ENCODE results near the gene EXOC4. TPM values are rescaled to one million over a fixed set of nuclear protein-coding genes. Genes with fewer than 3 reads are reported as not detected.
"Not testable (repeated sequence)": the region's sequence is repeated elsewhere in the genome, so short reads cannot be mapped to it uniquely, and the experiment has no call there.

Gene EXOC4
- polyA plus RNA-seq, 3 donors = 68.1 to 75.1 (median 70.9) TPM

- DNase-seq (ENCODE audit: extremely low read depth in 1 of 11, low read depth in 9 of 11, low spot score in 4 of 11) = no peak
These were observed 47.2 kb downstream of the EXOC4 start for GRCh38 chr7:133300088-133300487.

DNA sequence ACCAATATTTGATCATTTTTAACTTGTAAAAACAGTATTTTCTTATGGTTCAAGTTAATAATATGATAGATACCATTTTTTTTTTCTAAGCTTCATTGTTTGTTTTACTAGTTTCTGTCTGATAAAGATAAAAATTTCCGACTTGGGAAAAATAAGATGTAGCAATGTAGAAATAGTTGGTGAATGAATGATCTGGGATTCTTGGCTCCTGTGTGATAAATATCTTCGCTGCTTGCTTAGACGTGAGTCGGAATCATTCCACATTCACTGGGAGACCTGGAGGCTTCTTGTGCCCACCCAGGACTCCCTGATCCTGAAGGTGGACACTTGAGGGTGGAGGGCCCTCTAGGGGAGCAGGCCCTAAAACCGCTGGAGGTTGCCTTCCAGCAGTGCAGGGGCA, 47.9 kb downstream of the EXOC4 start:
- no peak for DNase-seq (ENCODE audit: extremely low read depth in 1 of 11, low read depth in 9 of 11, low spot score in 4 of 11)

DNA sequence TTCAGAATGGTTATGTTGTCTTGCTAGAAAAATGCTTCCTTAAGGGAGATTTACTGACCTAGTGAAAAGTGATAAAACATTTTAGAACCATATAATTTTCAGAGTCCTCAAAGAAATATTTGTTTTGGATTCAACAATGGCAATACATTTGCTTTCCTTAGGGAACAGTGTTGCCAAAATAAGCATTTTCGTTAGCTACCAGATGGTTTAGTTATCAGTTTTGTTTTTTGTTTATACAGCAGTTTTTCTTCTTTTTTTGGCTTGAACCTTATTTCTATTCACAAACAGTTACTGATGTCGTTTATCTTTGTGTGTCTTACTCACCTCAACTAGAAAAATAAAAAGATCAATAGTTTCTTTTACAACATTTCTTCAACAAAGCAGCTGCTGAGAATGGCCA, 48.6 kb downstream of the EXOC4 start:
- peak in 6 of 11 donors; percentile 13 to 46 (median 28) for DNase-seq (ENCODE audit: extremely low read depth in 1 of 11, low read depth in 9 of 11, low spot score in 4 of 11)

DNA sequence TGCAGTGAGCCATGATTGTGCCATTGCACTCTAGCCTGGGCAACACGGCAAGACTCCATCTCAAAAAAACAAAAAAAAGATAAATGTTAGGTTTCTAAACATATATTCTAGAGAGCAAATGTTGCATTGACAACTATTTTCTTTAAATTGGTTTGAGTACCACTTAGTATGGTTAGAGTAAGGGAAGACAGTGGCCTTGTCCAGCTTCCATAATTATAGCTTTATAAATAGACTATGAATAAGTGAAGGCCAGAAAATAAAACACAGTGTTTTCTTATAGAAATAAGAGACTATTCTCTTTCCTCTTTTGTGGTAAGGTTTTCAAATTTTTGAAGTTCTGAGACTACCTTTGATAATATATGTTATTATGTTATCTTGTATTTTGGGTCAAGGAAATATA, 50.5 kb downstream of the EXOC4 start:
- DNase-seq (ENCODE audit: extremely low read depth in 1 of 11, low read depth in 9 of 11, low spot score in 4 of 11) = no peak

DNA sequence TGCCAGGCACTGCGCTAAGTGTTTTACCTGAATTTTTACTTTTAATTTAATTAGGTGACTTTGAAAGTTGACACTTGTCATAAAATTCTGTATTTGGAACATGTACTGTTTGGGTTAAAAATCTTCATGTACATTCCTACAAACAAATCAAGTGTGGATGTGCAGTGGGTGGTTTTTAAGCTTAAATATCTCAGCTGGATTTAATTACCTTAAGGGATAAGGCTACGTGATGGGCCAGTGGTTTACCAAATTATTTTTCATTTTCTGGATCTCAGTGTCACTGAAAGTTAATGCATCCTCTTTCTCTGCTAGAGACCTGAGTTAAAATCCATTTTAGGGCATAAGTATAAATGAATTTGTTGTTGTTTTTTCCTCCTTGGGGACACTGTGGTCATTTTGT, 51.1 kb downstream of the EXOC4 start:
- no peak for DNase-seq (ENCODE audit: extremely low read depth in 1 of 11, low read depth in 9 of 11, low spot score in 4 of 11)

DNA sequence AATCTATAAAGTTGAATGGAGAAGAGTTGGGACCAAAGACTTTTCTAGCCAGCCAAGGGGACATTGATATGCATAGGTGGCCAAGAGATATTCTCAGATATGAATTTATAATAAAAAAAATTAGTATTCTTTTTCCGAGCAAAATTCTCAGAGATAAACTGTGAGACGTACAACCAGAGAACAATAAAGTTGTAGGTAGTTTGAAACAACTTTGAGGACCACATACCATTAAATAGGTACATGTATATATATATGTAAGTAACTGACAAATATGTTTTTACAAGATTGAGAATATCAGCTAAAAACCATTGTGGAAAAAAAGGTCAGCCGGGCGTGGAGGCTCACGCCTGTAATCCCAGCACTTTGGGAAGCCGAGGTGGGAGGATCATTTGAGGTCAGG, 56.5 kb downstream of the EXOC4 start:
- DNase-seq (ENCODE audit: extremely low read depth in 1 of 11, low read depth in 9 of 11, low spot score in 4 of 11) = no peak

DNA sequence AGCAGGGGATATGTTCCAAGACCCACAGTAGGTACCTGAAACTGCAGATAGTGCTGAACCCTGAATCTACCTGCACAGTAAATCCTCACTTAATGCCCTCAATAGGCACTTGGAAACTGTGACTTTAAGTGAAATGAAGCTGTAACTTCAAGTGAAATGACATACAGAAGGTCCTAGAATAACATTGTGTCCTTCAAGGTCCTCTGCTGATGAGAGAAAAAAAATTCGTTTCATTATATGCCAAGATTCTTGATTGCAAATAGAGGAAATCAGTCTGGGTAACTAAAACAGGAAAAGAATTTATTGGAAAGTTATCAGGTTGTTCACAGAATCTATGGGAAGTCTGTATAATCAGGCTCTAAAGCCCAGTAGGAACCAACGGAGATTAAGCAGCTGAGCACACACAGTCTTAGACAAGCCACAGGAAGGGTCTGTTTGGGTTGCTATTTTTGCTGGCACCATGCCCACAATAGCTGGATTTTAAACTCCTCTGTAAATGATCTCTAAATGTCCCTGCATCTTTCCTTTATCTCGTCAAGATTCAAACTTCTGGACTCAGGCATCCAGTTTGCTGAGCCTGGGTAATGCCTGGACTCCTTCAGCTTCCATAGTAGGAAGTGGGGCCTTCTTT, 57.5 kb downstream of the EXOC4 start:
- peak in 7 of 11 donors; percentile 17 to 60 (median 25) for DNase-seq (ENCODE audit: extremely low read depth in 1 of 11, low read depth in 9 of 11, low spot score in 4 of 11)

DNA sequence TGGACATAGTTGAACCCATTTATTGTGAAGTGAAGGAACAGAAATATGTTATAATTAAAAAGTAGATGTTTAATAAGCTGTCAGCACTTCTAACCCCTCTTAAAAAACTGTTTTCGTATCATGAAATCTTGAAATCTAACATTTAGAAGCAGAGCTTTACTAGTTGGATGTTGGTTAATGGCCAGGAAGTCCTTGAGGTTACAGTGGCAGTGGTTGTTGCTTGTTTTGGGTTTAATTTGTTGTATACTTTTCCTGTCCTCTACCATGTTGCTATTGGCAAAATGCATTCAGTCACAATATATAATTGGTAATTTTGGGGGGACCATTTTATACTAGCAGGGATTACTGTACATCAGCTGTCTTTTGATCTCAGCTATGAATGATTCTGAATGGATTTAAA, 60.7 kb downstream of the EXOC4 start:
- no peak for DNase-seq (ENCODE audit: extremely low read depth in 1 of 11, low read depth in 9 of 11, low spot score in 4 of 11)

DNA sequence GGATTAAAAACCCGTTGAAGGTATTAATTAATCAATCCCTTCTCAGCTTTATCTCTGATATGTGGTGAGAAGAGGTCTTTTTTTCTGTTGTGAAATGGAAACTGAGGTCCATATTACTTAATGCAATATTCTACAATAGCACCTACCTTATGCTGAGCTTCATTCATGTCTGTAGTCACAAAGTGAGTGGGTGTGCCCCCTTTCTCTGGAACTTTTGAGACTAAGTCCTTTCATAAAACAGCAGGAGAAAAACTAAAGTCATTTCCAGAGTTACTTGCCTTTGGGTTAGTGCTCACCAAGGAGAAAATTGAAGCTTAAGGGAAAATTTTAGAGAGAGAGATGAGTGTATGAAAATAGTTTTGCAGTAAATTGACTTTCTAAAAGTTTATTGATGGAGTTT, 61.2 kb downstream of the EXOC4 start:
- DNase-seq (ENCODE audit: extremely low read depth in 1 of 11, low read depth in 9 of 11, low spot score in 4 of 11) = no peak

DNA sequence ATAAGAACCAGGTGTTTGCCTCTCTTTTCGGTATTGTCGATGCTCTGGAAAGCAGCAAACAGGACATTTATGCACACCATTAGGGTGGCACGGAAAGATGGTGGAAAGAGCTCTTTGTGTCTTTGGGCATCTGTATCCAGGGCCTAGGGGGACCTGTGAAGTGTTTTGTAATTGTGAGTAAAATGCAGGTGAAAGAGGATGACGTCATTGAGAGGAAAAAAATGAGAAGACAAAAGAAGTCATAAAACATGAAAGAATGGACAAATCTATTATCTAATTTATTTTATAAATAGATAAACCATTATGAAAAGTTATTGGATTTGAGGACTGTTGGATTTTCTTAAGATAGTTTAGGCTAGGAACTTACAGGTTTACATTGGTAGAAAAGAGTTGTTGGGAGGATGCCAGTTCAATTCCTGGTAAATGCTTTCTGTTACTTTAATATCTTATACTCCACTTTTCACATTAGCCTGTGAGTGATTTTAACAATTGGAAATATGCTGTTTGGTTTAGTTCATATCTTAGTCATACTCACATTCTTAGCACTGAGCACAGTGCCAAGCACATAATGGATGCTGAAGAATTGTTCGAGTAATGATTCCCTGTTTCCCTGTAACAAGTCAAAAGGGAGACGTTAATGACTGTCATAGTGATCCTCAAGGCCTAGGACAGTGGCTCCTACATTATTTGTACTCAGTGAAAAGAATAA, 62.6 kb downstream of the EXOC4 start:
- no peak for DNase-seq (ENCODE audit: extremely low read depth in 1 of 11, low read depth in 9 of 11, low spot score in 4 of 11)

DNA sequence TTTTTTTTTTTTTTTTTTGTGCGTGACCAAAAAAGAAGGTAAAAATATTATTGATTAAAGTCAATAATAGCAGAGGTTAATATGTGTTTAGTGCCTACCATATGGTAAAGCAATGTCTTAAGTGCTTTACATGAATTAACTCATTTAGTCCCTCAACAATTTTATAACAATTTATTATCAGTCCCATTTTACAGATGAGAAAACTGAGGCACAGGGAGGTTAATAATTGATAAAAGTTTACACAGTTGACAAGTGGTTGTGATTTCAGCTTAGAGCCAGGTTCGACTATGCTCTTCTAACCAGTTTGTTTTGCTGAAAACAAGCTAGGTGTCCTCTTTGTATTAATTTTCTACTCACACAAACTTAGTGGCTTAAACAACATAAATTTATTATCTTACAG, 67.0 kb downstream of the EXOC4 start:
- DNase-seq (ENCODE audit: extremely low read depth in 1 of 11, low read depth in 9 of 11, low spot score in 4 of 11) = no peak

DNA sequence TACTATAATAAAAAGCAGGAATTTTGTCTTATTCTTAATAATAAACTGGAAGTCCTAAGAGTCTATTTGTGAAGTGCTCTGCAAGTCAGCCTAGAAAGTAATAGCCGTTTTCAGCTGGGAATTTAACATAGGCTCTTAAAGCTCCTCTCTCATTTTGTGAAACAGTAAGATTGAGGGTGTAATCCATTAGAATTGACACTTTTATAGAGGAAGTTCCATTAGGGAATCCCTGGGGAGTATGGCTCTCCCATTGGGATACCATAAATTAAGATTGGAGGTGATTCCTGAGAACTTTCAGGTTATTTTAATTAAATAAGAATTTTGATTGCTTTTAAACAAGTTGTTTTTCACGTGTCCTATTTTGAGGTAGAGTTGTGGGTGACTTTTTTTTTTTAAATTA, 68.0 kb downstream of the EXOC4 start:
- DNase-seq (ENCODE audit: extremely low read depth in 1 of 11, low read depth in 9 of 11, low spot score in 4 of 11) = no peak

DNA sequence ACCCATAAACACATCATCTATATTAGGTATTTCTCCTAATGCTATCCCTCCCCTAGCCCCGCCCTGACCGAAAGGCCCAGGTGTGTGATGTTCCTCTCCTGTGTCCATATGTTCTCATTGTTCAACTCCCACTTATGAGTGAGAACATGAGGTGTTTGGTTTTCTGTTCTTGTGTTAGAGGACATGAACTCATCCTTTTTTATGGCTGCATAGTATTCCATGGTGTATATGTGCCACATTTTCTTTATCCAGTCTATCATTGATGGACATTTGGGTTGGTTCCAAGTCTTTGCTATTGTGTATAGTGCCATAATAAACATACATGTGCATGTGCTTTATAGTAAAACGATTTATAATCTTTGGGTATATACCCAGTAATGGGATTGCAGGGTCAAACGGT, 68.5 kb downstream of the EXOC4 start:
- DNase-seq (ENCODE audit: extremely low read depth in 1 of 11, low read depth in 9 of 11, low spot score in 4 of 11) = not testable (repeated sequence)

DNA sequence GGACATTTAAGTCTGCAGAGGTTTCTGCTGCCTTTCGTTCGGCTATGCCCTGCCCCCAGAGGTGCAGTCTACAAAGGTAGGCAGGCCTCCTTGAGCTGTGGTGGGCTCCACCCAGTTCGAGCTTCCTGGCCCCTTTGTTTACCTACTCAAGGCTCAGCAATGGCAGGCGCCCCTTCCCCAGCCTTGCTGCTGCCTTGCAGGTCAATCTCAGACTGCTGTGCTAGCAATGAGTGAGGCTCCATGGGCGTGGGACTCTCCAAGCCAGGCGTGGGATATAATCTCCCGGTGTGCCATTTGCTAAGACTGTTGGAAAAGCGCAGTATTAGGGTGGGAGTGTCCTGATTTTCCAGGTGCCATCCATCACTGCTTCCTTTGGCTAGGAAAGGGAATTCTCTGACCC, 73.9 kb downstream of the EXOC4 start:
- DNase-seq (ENCODE audit: extremely low read depth in 1 of 11, low read depth in 9 of 11, low spot score in 4 of 11) = not testable (repeated sequence)

- DNase-seq (ENCODE audit: extremely low read depth in 1 of 11, low read depth in 9 of 11, low spot score in 4 of 11) = not testable (repeated sequence)
These were observed 75.1 kb downstream of the EXOC4 start for GRCh38 chr7:133328021-133328420.

GRCh38 chr7:133330085-133330484, 77.2 kb downstream of the EXOC4 start:
- DNase-seq (ENCODE audit: extremely low read depth in 1 of 11, low read depth in 9 of 11, low spot score in 4 of 11) = peak in 3 of 11 donors; percentile 20 to 30 (median 23)

DNA sequence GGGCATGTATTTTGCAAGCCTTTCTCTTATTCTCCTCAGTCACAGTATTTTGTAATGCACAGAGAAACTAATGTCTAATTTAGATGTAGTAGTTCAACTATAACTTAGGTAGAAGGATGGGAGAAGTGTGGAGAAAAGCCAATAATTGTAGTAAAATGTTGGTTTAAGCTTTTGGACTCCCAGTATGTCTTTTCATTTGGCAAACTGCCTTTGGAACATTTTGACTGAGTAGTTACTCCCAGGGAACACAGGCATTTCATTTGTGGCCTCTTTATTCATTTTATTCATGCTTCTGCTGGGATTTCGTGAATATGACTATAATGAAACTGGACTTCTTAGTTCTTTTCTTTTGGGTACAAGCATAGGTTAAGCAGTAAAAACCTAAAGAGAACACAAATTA, 79.0 kb downstream of the EXOC4 start:
- DNase-seq (ENCODE audit: extremely low read depth in 1 of 11, low read depth in 9 of 11, low spot score in 4 of 11) = no peak

DNA sequence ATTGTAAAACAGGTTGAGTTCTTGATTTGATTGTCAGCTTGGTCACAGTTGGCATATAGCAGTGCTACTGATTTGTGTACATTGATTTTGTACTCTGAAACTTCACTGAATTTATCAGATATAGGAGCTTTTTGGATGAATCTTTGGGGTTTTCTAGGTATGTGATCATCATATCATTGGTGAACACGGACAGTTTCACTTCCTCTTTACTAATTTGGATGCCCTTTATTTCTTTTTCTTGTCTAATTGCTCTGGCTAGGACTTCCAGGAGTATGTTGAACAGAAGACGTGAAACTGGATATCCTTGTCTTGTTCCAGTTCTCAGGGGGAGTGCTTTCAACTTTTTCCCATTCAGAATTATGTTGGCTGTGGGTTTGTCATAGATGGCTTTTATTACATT, 86.9 kb downstream of the EXOC4 start:
- no peak for DNase-seq (ENCODE audit: extremely low read depth in 1 of 11, low read depth in 9 of 11, low spot score in 4 of 11)

GRCh38 chr7:133344275-133344674, 91.4 kb downstream of the EXOC4 start:
- peak in 1 of 11 donors; percentile 4 for DNase-seq (ENCODE audit: extremely low read depth in 1 of 11, low read depth in 9 of 11, low spot score in 4 of 11)

GRCh38 chr7:133345690-133346421, 93.0 kb downstream of the EXOC4 start:
- DNase-seq (ENCODE audit: extremely low read depth in 1 of 11, low read depth in 9 of 11, low spot score in 4 of 11) = no peak

All from renal cortex interstitium (tissue), 11 donors.